Spleen (tissue), 7 donors: ENCODE data around the gene DNAJB13.

ENCODE experiments used
- CTCF ChIP-seq, 11 experiments: fragments of 200-600 bp in 7 of 11; fragments of 450-650 bp in 4 of 11; sonication (generic) in 4 of 11; IDR thresholded peaks in 8 of 11; conservative IDR thresholded peaks in 3 of 11; 1 replicate in 7 of 11; 2 replicates in 4 of 11; pipeline versions ENCODE4 v1.4.0 to v1.8.0; 2016 to 2021; ENCODE audit warnings: antibody characterized with exemption in 11 of 11, inconsistent platforms in 4 of 11, mild to moderate bottlenecking in 1 of 11
- POLR2A ChIP-seq, 3 donors: fragments of 450-650 bp; IDR thresholded peaks; one replicate each; pipeline ENCODE4 v1.5.1; 2017; ENCODE audit warnings: antibody characterized with exemption in 3 of 3, mild to moderate bottlenecking in 1 of 3
- POLR2AphosphoS5 ChIP-seq, 3 donors: sonication (generic); formaldehyde crosslinking; IDR thresholded peaks; one replicate each; pipeline ENCODE4 v1.5.1; 2017; ENCODE audit warnings: antibody characterized with exemption in 3 of 3
- donor health status: DM: no; HTN: no; CAD: no; lungs with moderate emphysema.
- donor health status: DM: no; HTN: no; CAD: no.
- donor health status: DM: no; HTN: no; CAD: no.

- TF ChIP-seq CTCF (IDR thresholded peaks at IDR 0.05 in 8 of 11, conservative IDR thresholded peaks at IDR 0.05 in 3 of 11) (peak in 1 of 11 experiments; percentile 20), POLR2A (IDR thresholded peaks at IDR 0.05) (no peak), POLR2AphosphoS5 (IDR thresholded peaks at IDR 0.05) (no peak)
Observed at GRCh38 chr11:73931039-73931645, 19.7 kb upstream of the DNAJB13 start.
